NCI-H146 treated with DMSO at 0.1 percent for 48 hours (cell line): ENCODE data around the gene UBE2QL1.

Experiments used
- DNase-seq: peaks from one replicate; lab custom pipeline; 2025; ENCODE audit not compliant: unreplicated experiment; lab: John Stamatoyannopoulos, UW

The UBE2QL1 gene

GRCh38 chr5:6453937-6454560, 5.4 kb downstream of the UBE2QL1 start:
- DNase-seq: no peak

- no peak for DNase-seq
Observed at GRCh38 chr5:6454628-6455053, 6.0 kb downstream of the UBE2QL1 start.

GRCh38 chr5:6455571-6456200, 7.0 kb downstream of the UBE2QL1 start:
- no peak for DNase-seq

GRCh38 chr5:6456766-6457370, 8.2 kb downstream of the UBE2QL1 start:
- no peak for DNase-seq

DNA sequence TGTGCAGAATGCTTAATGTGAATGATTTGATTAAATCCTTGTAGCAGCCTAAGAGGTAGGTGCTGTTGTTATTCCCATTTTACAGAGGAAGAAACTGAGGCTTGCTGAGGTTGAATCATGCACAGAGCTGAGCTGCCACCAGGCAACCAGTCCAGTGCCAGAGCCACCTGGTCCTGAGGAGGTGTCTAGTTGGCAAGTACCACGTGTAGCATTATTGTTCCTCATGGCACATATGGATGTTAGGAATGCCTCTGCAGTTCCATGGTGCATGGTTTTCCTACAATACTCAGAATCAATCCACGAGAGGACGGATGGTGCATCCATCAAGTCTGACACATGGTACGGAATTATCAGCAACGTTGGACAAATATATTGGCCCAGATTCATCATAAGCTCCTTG, 8.9 kb downstream of the UBE2QL1 start:
- DNase-seq: no peak

GRCh38 chr5:6458833-6459232, 10.2 kb downstream of the UBE2QL1 start:
- no peak for DNase-seq

DNA sequence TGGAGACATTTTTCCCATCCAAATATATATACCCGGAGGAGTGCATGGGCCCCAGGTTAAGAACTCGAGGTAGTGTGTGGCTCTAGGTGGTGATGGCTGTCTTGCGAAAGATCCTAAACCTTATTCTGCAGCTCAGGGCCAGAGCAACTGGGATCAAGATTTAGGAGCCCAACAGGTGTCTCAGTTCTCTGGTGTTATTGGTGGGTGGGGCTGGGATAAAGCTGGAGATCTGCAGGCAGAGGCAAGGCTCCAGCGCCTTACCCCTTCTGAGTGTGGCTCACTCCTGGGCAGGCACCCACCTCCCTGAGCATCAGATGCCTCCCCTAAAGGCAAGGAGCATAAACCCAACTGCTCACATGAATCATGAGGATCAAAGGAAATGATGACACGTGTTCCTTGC, 11.2 kb downstream of the UBE2QL1 start:
- DNase-seq: no peak

DNA sequence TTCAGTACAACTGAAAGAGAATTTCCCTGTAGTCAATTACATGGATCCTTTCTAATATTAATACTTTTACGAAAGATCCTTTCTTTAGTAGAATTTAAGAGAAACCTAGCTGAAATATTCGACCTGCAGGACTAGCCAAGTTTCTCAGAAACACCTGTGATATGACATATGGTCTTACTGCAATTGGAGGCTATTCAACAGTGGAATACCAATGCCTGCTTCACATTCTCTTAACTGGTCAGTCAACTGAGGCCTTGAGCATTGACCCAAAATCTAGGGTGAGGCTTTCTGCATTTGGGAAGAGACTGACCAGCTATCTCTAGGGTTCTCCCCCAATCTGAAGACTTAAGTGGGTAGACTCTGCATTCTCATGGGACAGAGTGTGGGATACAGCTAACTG, 12.3 kb downstream of the UBE2QL1 start:
- DNase-seq: no peak

- DNase-seq: no peak
Observed at GRCh38 chr5:6461793-6462650, 13.4 kb downstream of the UBE2QL1 start.

DNA sequence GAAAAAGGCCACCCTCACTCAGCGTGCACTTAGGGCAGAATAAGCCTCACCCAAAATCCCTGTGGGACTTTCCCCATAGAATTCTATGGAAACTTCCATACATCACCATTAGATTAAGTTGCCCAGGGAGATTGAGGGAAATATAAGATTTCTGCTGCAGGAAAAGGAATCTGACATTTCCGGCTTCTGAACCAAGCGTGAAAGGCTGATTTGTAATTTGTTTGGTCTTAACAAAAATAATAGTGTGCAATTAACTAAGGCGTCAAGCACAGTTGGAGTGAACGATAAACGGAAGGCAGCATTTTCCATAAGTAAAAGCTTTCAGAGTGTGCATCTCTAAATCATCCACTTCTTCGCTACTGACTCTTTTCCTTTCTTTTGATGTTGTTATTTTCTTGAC, 14.0 kb downstream of the UBE2QL1 start:
- no peak for DNase-seq

DNA sequence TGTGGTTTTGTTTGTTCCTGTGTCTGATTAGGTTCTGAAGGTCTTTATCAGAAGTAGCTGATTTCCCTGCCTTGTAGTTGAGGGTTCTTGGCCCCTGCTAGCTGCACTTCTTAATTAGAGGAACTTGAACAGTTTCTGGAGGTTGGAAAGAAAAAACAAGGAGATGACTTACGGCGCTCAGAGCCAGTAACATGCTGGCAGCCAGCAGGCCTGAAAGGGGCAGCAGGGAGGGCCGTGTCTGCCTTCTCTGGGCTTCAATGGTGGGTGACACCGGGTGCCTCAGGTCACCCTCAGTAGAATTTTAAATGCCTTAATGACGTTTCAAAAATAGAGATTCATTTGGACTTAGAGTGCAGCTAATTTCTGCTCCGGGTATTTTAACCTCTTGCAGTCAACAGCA, 15.8 kb downstream of the UBE2QL1 start:
- no peak for DNase-seq

- no peak for DNase-seq
Observed at GRCh38 chr5:6465831-6466790, 17.5 kb downstream of the UBE2QL1 start.

- DNase-seq: no peak
Observed at GRCh38 chr5:6466975-6467567, 18.4 kb downstream of the UBE2QL1 start.

DNA sequence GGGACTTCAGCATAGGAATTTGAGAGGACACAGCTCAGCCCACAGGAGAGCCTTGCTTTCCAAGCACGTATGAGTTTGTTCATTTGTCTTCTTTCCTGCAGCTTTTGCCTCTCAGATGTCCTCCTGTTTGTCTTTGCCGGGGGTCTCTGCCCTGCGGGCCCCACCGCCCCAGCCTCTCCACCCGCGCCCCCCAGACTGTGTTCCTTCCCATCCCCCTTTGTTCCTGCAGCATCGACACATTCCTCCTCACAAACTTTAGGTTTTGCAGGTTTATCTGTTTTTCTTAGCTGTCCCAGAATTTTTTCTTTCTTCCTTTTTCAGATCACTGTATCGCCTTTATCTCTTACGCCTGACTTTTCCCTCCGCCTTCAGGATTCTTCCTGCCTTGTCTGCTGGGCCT, 18.9 kb downstream of the UBE2QL1 start:
- no peak for DNase-seq

DNA sequence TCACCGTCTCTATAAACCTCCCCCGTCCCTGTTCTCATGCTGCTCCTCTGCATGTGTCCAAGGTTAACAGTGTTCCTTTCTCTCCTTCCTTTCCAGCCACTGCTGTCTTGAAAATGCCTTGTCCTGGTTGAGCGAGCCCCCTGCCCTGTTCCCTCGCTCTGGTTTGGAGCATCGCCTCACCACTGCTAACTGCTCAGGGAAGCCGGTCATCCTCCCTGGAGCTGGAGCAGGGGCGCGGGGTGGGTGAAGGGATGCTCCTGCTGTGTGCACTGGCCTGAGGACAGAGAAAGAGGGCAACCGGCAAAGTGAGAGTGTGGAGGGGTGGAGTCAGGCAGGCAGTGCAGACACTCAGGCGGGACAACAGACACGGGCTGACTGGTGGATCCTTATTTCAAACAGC, 19.4 kb downstream of the UBE2QL1 start:
- DNase-seq: no peak

- DNase-seq: no peak
Observed at GRCh38 chr5:6468870-6469269, 20.2 kb downstream of the UBE2QL1 start.

DNA sequence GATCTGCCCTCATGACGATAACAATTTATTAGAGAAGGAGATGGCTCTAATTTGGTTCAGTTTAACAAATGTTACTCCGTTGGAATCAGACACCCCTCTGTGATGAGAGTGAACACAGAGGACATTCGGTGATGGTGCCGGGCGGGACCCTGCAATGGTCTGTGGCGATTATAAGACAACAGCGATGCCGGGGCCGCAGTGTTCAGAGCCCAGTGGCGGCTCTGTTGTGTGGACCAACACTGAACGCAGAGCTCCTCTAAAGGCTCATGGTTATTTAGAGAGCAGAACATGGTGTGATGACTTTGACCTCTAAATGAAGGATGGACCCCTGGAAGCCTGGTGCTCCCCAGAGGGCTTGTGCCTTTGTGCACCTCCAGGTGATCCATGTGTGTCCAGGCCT, 21.2 kb downstream of the UBE2QL1 start:
- no peak for DNase-seq

DNA sequence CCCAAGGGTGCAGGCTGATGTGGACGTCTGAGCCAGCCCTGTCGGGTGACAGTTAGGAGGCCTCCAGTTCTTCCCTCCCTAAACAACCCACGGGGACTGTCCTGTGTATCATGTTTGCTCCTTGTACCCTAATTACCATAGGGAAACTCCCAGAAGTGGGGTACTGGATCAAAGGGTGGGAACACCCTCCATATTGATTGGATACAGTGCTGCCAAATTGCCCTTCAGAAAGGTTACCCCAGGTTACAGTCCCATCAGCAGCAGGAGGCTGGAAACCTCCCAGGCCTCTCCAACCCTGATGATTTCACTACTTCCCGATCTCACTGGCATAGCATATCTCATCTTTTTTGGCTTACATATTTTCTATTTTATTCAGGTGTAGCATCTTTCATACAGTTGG, 22.0 kb downstream of the UBE2QL1 start:
- no peak for DNase-seq

DNA sequence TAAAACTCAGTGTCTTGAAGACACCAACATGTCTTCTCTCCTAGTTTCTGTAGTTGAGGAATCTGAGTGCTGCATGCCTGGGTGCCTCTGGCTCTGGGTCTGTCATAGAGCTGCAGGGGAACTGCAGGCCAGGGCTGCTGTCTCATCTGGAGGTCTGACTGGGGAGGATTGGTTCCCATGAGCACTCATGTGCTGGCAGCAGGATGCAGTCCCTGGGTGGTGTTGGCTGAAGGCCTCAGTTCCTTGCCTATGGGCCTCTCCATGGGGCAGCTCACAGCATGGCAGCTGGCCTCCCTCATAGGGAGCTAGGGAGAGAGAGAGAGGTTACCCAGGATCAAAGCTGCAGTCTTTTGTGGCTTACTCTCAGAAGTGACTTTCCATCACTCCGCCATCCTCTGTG, 22.6 kb downstream of the UBE2QL1 start:
- DNase-seq: no peak

GRCh38 chr5:6472792-6473191, 24.1 kb downstream of the UBE2QL1 start:
- DNase-seq: no peak
